VCaP (cell line): ENCODE results near the gene HRG.

Experiments
- H3K27ac ChIP-seq: fragments of 450-650 bp; 2 replicates; pipeline ENCODE4 v1.5.1; 2017
- CTCF ChIP-seq: fragments of 450-650 bp; conservative IDR thresholded peaks from 2 replicates; pipeline ENCODE4 v1.5.1; 2017; ENCODE audit warnings: mild to moderate bottlenecking, moderate library complexity

Gene HRG

GRCh38 chr3:186640473-186640818, 25.4 kb upstream of the HRG start:
- H3K27ac ChIP-seq: no peak overlapping the region
- no peak for TF ChIP-seq CTCF

GRCh38 chr3:186640929-186641328, 24.9 kb upstream of the HRG start:
- no peak for TF ChIP-seq CTCF
- no peak overlapping the region for H3K27ac ChIP-seq

- H3K27ac ChIP-seq: no peak overlapping the region
- no peak for TF ChIP-seq CTCF
Measured at GRCh38 chr3:186642014-186642413, 23.8 kb upstream of the HRG start.

DNA sequence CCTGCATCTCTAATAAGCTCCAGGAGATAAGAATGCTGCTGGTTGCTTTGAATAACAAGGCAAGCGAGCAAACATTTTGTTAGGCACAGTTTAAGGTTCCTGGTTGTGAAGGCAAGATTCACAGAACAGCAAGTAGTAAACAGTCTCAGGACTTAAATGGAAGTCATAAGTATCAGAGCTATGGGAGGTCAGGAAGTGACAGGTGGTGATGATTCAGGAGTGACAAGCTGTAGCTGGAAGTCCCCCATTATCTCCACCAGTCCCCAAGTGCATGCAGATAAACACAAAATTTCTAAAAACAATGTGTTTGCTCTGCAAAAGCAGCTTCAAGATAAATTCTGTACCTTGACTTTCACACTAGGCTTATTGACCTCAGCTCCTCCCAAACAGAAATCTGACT, 22.3 kb upstream of the HRG start:
- TF ChIP-seq CTCF: no peak
- H3K27ac ChIP-seq: no peak overlapping the region

- peak overlapping the region; percentile 31; the same call in 1 of the 2 replicates for H3K27ac ChIP-seq
- no peak for TF ChIP-seq CTCF
Measured at GRCh38 chr3:186644683-186645082, 21.1 kb upstream of the HRG start.

DNA sequence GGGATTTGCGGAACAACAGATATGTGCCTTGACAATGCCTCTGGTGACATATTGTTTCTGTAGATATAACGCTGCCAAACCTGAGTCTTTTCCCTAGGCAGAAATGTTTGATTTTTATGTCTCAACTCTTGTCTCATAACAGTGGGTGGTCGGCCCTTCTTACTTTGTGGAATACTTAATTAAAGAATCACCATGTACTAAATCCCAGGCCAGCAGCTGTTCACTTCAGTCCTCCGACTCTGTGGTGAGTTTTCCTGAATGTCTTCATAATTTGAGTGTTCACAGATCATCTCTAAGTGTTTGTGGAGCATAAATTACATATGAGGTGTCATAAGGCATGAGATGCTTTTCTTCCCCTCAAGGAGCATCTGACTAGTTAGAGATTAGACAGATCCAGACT, 19.7 kb upstream of the HRG start:
- no peak overlapping the region for H3K27ac ChIP-seq

DNA sequence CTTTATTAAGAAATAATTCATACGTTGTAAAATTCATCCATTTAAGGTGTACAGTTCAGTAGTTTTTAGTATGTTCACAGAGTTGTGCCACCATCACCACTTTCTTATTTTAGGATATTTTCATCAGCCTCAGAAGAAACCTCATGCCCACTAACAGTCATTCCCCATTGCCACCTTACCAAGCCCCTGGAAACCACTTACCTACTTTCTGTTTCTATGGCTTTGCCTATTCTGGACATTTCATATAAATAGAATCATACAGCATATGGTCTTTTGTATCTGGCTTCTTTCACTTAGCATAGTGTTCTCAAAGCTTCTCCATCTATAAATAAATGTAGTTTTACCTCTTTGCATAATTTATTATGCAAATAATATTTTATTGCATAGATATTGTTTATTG, 19.0 kb upstream of the HRG start:
- TF ChIP-seq CTCF: no peak
- no peak overlapping the region for H3K27ac ChIP-seq

More for the DNA sequence above, 19.7 kb upstream of the HRG start:
- TF ChIP-seq CTCF: no peak

GRCh38 chr3:186648851-186649250, 17.0 kb upstream of the HRG start:
- no peak overlapping the region for H3K27ac ChIP-seq
- no peak for TF ChIP-seq CTCF
